Neural progenitor cell (in vitro differentiated cells): ENCODE data around the gene PHYHIPL. TPM values are rescaled to one million over a fixed set of nuclear protein-coding genes. Genes with fewer than 3 reads are reported as not detected.

Experiments used
- DNase-seq: peaks from one replicate; pipeline ENCODE4 v3.0.0-alpha.2; 2016; ENCODE audit warnings: low spot score
- H2AFZ ChIP-seq: fragments of 200-600 bp; sonication (generic); replicated peaks from 2 replicates; pipeline ENCODE4 v1.6.1; 2016; ENCODE audit warnings: antibody characterized with exemption
- H3F3A ChIP-seq: fragments of 200-600 bp; sonication (generic); 2 replicates; pipeline ENCODE4 v1.6.1; 2016; ENCODE audit warnings: antibody characterized with exemption, low read depth
- H3K27ac ChIP-seq: fragments of 200-600 bp; sonication (generic); 2 replicates; pipeline ENCODE4 v1.5.1; 2016; ENCODE audit warnings: mild to moderate bottlenecking
- H3K27me3 ChIP-seq: fragments of 200-600 bp; sonication (generic); 2 replicates; pipeline ENCODE4 v1.6.1; 2016; ENCODE audit warnings: mild to moderate bottlenecking, moderate library complexity
- H3K36me3 ChIP-seq: fragments of 200-600 bp; sonication (generic); 2 replicates; pipeline ENCODE4 v1.5.1; 2016
- H3K4me1 ChIP-seq: fragments of 200-600 bp; sonication (generic); 2 replicates; pipeline ENCODE4 v1.6.1; 2016; ENCODE audit warnings: mixed run types
- H3K4me2 ChIP-seq: fragments of 200-600 bp; sonication (generic); 2 replicates; pipeline ENCODE4 v1.6.1; 2016
- H3K4me3 ChIP-seq: fragments of 200-600 bp; sonication (generic); 2 replicates; pipeline ENCODE4 v1.5.1; 2016
- H3K79me2 ChIP-seq: fragments of 200-600 bp; sonication (generic); 2 replicates; pipeline ENCODE4 v1.6.1; 2016; ENCODE audit warnings: low read depth
- H3K9ac ChIP-seq: fragments of 200-600 bp; sonication (generic); 2 replicates; pipeline ENCODE4 v1.6.1; 2016
- H3K9me3 ChIP-seq: fragments of 200-600 bp; sonication (generic); 2 replicates; pipeline ENCODE4 v1.5.1; 2016; ENCODE audit warnings: low read depth
- H4K20me1 ChIP-seq: fragments of 200-600 bp; sonication (generic); 2 replicates; pipeline ENCODE4 v1.6.1; 2016; ENCODE audit warnings: low read depth
- H3K27ac Mint-ChIP-seq: 3 replicates; pipeline ENCODE4 v1.8.0; 2021; ENCODE audit warnings: mixed read lengths
- H3K27me3 Mint-ChIP-seq: 2 replicates; pipeline ENCODE4 v1.8.0; 2022; ENCODE audit warnings: low read depth, mild to moderate bottlenecking, inconsistent platforms, moderate library complexity, mixed read lengths; ENCODE audit not compliant: insufficient read depth
- H3K36me3 Mint-ChIP-seq: 3 replicates; pipeline ENCODE4 v1.8.0; 2021; ENCODE audit warnings: mixed read lengths
- H3K4me1 Mint-ChIP-seq: 3 replicates; pipeline ENCODE4 v1.8.0; 2021; ENCODE audit warnings: mixed read lengths
- H3K4me3 Mint-ChIP-seq: 3 replicates; pipeline ENCODE4 v1.8.0; 2021; ENCODE audit warnings: mild to moderate bottlenecking, moderate library complexity, mixed read lengths
- H3K9me3 Mint-ChIP-seq: 3 replicates; pipeline ENCODE4 v1.8.0; 2020; ENCODE audit warnings: mixed read lengths
- EZH2 ChIP-seq: fragments of 200-600 bp; sonication (generic); IDR thresholded peaks from 2 replicates; pipeline ENCODE4 v1.6.1; 2017; ENCODE audit warnings: antibody characterized with exemption, mild to moderate bottlenecking, moderate library complexity
- EZH2phosphoT487 ChIP-seq: fragments of 200-600 bp; sonication (generic); IDR thresholded peaks from 2 replicates; pipeline ENCODE4 v1.6.1; 2017; ENCODE audit warnings: antibody characterized with exemption
- total RNA-seq: library from RNA; depleted of rRNA; stranded (reverse); fragments of >200 nt; gene quantifications from 2 replicates; pipeline ENCODE4 v1.2.3, GENCODE V29; 2015; ENCODE audit warnings: low replicate concordance
- TF ChIP-seq, protein P1 (sequence below): fragments of 200-600 bp; sonication (generic); IDR thresholded peaks from 2 replicates; pipeline ENCODE4 v1.5.1; 2017; ENCODE audit warnings: antibody characterized with exemption, mild to moderate bottlenecking

Gene PHYHIPL
- total RNA-seq, 1 donor from 2014 or later: 0.52 TPM

DNA sequence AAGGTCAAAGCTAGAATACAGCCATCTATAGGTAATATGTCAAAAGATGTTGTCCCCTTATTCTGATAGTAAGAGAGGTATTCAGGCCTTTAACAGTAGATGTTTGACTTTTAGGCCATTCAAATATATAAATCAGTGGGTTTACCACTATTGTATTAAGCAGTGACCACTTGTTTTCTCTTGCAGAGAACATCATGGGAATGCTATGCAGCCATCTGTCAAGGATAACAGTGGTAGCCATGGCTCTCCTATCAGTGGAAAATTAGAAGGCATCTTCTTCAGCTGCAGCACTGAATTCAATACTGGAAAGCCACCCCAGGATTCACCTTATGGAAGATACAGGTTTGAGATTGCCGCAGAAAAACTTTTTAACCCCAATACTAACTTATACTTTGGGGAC, 68.4 kb downstream of the PHYHIPL start:
- Histone ChIP-seq H4K20me1 (no peaks in the 10 kb centered on the region), H3K27ac (no peak overlapping the region), H3K4me2 (no peak overlapping the region), H3F3A (no peaks in the 10 kb centered on the region), H2AFZ (no peak overlapping the region), H3K9me3 (no peaks in the 10 kb centered on the region), H3K79me2 (no peaks in the 10 kb centered on the region), H3K4me3 (no peak overlapping the region), H3K9ac (no peak overlapping the region), H3K27me3 (no peaks in the 10 kb centered on the region), H3K36me3 (no peaks in the 10 kb centered on the region), H3K4me1 (no peaks in the 10 kb centered on the region)
- no peak for TF ChIP-seq EZH2phosphoT487
- TF ChIP-seq EZH2: no peak
- TF ChIP-seq, protein P1, sequence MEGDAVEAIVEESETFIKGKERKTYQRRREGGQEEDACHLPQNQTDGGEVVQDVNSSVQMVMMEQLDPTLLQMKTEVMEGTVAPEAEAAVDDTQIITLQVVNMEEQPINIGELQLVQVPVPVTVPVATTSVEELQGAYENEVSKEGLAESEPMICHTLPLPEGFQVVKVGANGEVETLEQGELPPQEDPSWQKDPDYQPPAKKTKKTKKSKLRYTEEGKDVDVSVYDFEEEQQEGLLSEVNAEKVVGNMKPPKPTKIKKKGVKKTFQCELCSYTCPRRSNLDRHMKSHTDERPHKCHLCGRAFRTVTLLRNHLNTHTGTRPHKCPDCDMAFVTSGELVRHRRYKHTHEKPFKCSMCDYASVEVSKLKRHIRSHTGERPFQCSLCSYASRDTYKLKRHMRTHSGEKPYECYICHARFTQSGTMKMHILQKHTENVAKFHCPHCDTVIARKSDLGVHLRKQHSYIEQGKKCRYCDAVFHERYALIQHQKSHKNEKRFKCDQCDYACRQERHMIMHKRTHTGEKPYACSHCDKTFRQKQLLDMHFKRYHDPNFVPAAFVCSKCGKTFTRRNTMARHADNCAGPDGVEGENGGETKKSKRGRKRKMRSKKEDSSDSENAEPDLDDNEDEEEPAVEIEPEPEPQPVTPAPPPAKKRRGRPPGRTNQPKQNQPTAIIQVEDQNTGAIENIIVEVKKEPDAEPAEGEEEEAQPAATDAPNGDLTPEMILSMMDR: no peak
- H3K36me3 Mint-ChIP-seq: peaks cover 1% of the 10 kb centered on the region
- no peak for DNase-seq
- no peak overlapping the region for H3K4me3 Mint-ChIP-seq
- no peaks in the 10 kb centered on the region for H3K27me3 Mint-ChIP-seq
- H3K4me1 Mint-ChIP-seq: no peaks in the 10 kb centered on the region
- no peaks in the 10 kb centered on the region for H3K9me3 Mint-ChIP-seq
- no peak overlapping the region for H3K27ac Mint-ChIP-seq

- no peak overlapping the region for H3K4me3 Mint-ChIP-seq
- Histone ChIP-seq H3F3A (no peaks in the 10 kb centered on the region), H3K4me3 (no peak overlapping the region), H3K27ac (no peak overlapping the region), H4K20me1 (no peaks in the 10 kb centered on the region), H3K4me1 (no peaks in the 10 kb centered on the region), H3K4me2 (no peak overlapping the region), H3K9me3 (no peaks in the 10 kb centered on the region), H3K27me3 (no peaks in the 10 kb centered on the region), H3K9ac (no peak overlapping the region), H3K36me3 (no peaks in the 10 kb centered on the region), H2AFZ (no peak overlapping the region), H3K79me2 (no peaks in the 10 kb centered on the region)
- no peaks in the 10 kb centered on the region for H3K27me3 Mint-ChIP-seq
- DNase-seq: no peak
- peaks cover 1% of the 10 kb centered on the region for H3K36me3 Mint-ChIP-seq
- no peaks in the 10 kb centered on the region for H3K9me3 Mint-ChIP-seq
- no peaks in the 10 kb centered on the region for H3K4me1 Mint-ChIP-seq
- no peak overlapping the region for H3K27ac Mint-ChIP-seq
- TF ChIP-seq EZH2phosphoT487: no peak
- TF ChIP-seq, protein P1: no peak
- no peak for TF ChIP-seq EZH2
Observed at GRCh38 chr10:59245686-59246085, 69.2 kb downstream of the PHYHIPL start.

- Mint-ChIP-seq H3K27ac (no peak overlapping the region), H3K4me3 (no peak overlapping the region), H3K4me1 (no peaks in the 10 kb centered on the region), H3K27me3 (no peaks in the 10 kb centered on the region), H3K9me3 (no peaks in the 10 kb centered on the region), H3K36me3 (no peaks in the 10 kb centered on the region)
- Histone ChIP-seq H3K27ac (no peak overlapping the region), H3K4me2 (no peak overlapping the region), H3K9ac (no peak overlapping the region), H3K27me3 (no peaks in the 10 kb centered on the region), H3K4me3 (no peak overlapping the region), H3K4me1 (no peaks in the 10 kb centered on the region), H2AFZ (no peak overlapping the region), H3K79me2 (no peaks in the 10 kb centered on the region), H3K9me3 (no peaks in the 10 kb centered on the region), H3K36me3 (no peaks in the 10 kb centered on the region), H3F3A (no peaks in the 10 kb centered on the region), H4K20me1 (no peaks in the 10 kb centered on the region)
- no peak for DNase-seq
- TF ChIP-seq, protein P1: no peak
- no peak for TF ChIP-seq EZH2phosphoT487
- no peak for TF ChIP-seq EZH2
Observed at GRCh38 chr10:59252491-59252890, 76.0 kb downstream of the PHYHIPL start.
